NCI-H82 treated with DMSO at 0.1 percent for 48 hours (cell line): ENCODE data around the gene OBSL1.

Experiments used
- DNase-seq: peaks from one replicate; lab custom pipeline; 2025; ENCODE audit not compliant: unreplicated experiment; lab: John Stamatoyannopoulos, UW

The OBSL1 gene

DNA sequence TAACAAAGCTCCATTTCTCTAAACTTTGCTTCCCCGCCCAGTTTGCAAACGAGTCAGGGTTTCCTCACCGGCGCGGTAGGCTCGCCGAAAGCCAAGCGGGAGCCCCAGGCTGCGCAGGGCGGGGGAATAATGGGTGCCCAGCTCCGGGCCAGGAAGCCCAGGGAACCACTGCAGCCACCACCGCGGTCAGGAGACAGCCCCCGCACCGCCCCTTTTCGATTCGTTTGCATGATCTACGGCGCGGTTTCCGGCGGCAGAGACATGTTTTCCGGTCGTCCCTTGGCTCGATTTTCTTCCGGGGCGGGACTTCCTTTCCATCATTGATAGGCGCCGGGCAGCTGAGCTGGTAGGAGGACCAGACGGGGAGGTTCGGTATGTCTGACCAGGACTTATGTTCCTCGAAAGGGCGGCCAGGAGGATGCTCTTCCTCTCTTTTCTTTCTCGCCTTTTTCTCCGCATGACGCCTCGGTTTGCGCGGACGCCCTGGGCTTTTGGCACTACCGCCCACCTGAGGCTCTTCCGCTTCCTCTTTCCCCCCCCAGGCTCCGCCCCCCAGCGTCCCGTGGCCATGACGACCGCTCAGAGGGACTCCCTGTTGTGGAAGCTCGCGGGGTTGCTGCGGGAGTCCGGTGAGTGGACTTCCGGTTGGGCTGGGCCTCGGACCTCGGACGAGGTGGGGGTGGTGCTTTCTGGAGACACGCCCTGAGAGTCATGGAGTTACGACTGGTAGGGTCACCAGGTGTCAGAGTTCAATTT, 26.4 kb upstream of the OBSL1 start, which contains the start of gene STK11IP:
Gene STK11IP, plus strand, starts transcription at position 306 of the 756 bp plus-strand sequence. Its CDS starts 263 bp downstream, at position 569.
- peak; percentile 89 for DNase-seq

DNA sequence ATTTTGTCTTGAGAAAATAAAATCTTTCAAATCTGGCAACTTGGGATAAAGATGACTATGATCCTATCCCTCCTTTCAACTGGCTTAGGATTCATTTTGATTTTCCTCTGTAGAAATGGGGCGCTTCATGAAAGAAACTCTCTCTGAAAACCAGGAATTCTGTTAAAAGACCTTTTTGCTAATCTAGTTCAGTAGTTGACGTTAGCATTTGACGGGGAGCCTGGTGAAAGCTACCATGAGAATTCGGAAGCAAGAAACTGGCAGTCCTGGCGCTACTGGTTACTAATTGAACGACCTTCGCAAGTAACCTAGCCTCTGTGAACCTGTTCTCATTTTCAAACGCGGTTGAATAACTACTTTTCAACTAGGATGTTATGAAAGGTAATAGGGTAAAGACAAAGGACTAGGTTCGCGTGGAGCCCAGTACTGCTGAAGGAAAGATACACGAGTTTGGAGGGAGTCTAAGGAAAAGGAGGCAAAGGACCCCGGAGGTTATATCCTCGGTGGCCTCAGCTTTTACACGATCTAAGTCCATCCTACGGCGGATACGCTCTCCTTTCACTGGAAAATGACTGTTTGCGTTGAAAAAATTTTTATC, 25.7 kb upstream of the OBSL1 start:
- DNase-seq, result no peak

GRCh38 chr2:219595256-219595655, 23.9 kb upstream of the OBSL1 start:
- no peak for DNase-seq

DNA sequence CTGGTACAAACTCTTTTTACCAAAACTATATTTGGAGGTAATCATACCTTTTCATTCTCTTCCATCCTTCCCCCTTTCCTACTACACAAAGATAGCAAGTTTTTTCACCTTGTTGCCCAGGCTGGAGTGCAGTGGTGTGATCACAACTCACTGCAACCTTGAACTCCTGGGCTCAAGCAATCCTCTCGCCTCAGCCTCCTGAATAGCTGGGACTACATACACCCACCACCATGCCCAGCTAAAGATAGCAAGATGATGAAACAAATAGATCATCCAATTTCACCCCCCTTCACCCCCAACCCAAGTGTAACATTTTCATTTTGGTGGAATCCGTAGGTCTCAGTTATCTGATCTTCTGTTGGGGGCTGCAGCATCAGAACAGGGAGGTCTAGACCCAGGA, 21.8 kb upstream of the OBSL1 start:
- DNase-seq, result no peak

DNA sequence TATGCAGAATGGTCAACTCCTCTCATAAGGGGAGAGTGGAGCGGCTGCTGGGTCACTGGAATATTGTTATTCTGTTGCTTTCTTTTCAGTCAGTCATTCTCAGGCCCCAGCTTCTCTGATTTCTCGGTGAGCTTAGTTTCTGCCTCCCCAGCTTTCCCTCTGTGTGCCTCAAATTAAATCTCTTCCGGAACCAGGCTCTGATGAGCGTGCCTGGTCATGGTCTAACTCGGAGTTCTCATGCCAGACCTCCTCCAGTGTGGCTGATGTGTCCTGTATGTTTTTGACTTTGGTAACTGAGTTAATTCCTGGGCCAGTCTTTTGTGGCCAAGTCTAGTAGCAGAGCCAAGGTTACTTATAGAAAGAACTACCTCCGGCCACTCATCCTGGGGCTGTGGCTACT, 21.4 kb upstream of the OBSL1 start:
- DNase-seq, result no peak

- no peak for DNase-seq
Measured at GRCh38 chr2:219591091-219591490, 19.8 kb upstream of the OBSL1 start.

DNA sequence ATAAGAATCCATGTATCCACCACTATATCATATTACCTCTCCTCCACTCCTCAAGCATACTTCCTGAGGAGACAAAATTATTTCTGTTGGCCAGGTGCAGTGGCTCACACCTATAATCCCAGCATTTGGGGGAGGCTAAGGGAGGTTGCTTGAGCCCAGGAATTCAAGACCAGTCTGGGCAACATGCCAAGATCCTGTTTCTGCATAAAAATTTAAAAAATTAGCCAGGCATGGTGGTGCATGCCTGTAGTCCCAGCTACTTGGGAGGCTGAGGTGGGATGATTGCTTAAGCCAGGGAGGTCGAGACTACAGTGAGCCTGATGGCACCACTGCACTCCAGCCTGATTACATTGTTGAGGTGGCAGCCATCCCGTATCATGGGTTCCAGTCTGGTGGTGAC, 10.0 kb upstream of the OBSL1 start:
- DNase-seq, result no peak

DNA sequence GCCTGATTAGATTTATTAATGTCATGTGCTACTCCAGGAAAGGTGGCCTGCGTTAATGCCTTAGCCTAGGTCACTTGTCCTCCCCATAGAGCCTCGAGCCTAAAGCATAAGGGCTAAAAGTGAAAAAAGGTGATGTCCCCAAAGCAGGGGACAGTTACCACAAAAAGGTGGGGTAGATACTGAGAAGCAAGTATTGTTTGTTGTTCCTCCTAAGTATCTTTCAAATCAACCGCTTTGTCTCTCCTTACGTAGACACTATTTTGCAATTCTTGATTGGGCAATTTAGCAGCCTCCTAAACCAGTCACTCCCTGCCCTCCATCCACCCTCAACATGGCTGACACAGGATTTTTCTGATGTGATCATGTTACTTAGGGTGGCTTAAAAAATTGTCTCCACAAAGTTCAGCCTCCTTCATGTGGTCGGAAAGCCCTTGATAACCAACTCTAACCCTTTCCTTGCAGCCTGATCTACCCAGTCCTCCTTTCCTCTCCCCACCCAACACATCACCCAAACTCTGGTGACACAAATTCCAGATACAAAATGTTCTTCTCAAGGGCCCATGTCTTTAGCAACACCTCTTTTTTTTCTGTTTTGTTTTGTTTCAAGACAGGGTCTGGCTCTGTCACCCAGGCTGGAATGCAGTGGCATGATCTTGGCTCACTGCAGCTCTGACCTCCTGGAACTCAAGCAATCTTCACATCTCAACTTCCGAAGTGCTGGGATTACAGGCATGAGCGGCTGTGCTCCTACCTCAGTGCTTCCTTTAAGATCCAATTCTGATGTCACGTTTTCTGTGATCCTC, 7.7 kb upstream of the OBSL1 start:
- DNase-seq, result no peak

- peak; percentile 22 for DNase-seq
Measured at GRCh38 chr2:219576505-219577388, 5.4 kb upstream of the OBSL1 start.

- no peak for DNase-seq
Measured at GRCh38 chr2:219575566-219576504, 4.5 kb upstream of the OBSL1 start.

DNA sequence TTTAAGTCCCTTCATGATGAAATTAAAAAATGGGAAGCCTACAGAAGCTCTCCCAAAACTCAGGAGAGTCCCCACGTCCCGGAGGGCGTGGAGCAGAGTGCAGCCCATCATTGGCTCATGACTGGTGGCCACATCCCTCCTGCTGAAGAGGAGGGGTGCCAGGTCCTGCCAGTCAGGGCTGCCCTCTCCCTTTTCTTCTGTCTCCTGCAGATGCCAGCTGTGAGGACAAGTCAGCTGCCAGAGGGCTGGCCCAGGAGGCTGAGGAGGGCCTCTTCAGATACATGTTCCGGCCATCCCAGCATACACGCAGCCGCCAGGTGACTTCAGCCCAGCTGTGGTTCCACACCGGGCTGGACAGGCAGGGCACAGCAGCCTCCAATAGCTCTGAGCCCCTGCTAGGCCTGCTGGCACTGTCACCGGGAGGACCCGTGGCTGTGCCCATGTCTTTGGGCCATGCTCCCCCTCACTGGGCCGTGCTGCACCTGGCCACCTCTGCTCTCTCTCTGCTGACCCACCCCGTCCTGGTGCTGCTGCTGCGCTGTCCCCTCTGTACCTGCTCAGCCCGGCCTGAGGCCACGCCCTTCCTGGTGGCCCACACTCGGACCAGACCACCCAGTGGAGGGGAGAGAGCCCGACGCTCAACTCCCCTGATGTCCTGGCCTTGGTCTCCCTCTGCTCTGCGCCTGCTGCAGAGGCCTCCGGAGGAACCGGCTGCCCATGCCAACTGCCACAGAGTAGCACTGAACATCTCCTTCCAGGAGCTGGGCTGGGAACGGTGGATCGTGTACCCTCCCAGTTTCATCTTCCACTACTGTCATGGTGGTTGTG, 3.4 kb upstream of the OBSL1 start:
- DNase-seq, result no peak

DNA sequence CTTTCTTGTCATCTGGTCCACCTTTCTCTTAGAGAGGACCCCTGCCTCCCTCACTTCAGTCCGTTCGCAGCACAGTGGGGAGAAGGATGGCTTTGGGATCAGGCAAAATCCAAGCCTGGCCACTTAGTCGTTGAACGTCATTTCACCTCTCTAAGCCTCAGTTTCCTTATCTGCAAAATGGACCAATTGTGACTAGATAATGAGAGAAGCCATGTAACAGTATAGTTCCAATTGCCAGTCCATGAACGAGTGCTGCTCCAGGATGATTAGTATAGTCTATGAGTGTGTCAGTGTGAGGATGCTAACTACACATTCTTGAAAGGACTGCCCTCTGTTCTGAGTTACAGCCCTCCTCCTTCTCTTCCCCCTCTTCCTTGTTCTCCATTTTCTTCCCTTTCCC, 1.8 kb upstream of the OBSL1 start:
- peak; percentile 21 for DNase-seq

DNA sequence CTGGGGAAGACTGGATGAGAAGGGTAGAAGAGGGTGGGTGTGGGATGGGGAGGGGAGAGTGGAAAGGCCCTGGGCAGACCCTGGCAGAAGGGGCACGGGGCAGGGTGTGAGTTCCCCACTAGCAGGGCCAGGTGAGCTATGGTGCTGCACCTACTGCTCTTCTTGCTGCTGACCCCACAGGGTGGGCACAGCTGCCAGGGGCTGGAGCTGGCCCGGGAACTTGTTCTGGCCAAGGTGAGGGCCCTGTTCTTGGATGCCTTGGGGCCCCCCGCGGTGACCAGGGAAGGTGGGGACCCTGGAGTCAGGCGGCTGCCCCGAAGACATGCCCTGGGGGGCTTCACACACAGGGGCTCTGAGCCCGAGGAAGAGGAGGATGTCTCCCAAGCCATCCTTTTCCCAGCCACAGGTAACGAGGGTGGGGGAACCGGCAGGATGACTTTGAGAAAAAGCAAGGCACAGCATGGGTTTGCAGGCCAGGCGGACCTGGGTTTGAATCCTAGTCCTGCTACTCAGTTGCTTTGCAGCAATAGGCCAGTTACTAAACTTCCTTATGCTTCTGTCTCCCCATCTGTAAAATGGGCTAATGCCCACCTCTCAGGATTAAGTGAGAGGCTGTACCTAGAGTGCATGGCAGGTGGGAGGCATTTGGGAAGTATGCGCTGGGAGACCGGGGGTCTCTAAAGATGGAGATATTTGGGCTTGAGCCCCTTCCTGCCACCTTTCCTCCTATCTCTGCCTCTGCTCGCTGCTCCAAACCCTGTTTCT, 1.1 kb upstream of the OBSL1 start, which contains the start of gene INHA:
Gene INHA, plus strand, starts transcription at position 74 of the 765 bp plus-strand sequence. Its CDS starts 65 bp downstream, at position 139.
- DNase-seq, result no peak

DNA sequence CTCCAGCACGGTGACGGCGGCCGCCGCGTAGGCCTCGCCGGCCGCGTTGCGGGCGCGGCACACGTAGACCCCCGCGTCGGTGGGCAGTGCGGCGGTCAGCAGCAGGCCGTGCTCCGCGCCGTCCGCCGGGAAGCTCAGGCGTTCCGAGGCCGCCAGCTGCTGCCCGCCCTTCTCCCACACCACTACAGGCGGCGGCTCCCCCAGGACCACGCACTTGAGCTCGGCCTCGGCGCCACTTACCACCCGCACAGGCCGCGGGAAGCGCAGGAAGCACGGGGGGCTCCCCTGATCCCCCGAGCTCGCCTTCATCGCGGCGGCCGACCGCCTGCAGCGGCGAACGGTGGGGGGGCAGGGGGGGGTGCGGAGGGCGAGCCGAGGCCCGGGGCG, 422 bp downstream of the OBSL1 start:
- DNase-seq, result no peak

DNA sequence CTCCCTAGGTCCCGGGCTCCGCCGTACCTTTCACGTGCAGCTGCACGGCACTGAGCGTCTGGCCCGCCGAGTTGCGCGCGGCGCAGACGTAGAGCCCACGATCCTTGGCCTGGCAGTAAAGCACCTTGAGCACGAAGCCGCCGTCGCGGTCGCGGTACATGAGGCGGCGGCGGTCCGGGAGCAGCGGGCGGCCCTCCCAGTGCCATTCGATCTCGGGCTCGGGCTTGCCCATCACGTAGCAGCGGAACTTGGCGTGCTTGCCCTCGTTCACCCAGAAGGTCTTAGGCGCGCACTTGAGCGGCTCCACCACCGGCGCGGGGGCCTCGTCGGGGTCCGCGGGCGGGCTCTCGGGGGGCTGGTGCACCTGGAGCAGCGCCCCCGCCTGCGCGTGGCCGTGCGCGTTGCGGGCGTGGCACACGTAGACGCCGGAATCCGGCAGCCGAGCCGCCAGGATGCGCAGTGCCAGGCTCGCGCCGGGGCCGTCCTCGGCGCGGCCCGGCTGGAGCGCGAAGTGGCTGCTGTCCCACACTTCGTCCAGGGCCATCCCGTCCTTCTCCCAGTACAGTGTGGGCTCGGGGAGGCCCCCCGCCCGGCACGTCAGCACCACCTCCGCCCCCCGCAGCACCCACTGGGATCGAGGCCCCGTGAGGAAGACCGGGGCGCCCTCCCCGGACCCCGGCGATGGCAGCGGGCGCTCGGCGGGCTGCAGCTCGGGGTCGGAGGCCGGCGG, 980 bp downstream of the OBSL1 start:
- DNase-seq, result no peak

- DNase-seq, result peak; percentile 86
Measured at GRCh38 chr2:219569635-219570034, 1.7 kb downstream of the OBSL1 start.

DNA sequence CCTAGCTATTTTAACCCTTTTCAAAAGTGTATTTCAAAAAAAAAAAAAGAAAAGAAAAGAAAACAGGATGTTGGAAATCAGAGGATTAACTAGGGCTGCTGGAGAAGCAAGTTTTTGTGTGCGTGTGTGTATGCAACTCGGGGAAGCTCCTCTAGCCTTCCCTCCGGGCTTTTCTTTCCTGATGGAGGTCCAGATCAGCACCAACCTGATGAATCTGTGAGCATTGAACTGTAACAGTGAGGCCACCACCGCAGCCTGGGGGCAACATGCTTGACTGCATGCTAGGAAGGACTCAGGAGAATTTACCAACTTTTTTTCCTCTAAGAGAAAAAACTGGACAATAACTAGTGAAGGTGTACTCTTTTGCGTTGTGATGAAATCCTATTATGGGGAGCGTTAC, 2.3 kb downstream of the OBSL1 start:
- no peak for DNase-seq
